K562 (cell line): Measurements from ENCODE around the gene GALNS. TPM values are rescaled to one million over a fixed set of nuclear protein-coding genes. Genes with fewer than 3 reads are reported as not detected.

Source experiments
- ADNP ChIP-seq: fragments of 200-800 bp; sonication (Bioruptor generic); IDR thresholded peaks from 2 replicates; pipeline ENCODE4 v1.6.1; 2016; ENCODE audit warnings: missing genetic modification characterization, missing compliant biosample characterization
- ATF1 ChIP-seq, 2 experiments: fragments of 450-650 bp in 1 of 2; IDR thresholded peaks; 2 replicates each; pipeline ENCODE4 v1.6.1; 2016; ENCODE audit warnings: missing compliant biosample characterization in 1 of 2, missing genetic modification characterization in 1 of 2
- CREB1 ChIP-seq, 2 experiments: sonication (generic) in 1 of 2; formaldehyde crosslinking in 1 of 2; IDR thresholded peaks; 2 replicates each; pipeline versions ENCODE4 v1.6.1 to v1.8.0; 2012 to 2022; ENCODE audit warnings: inconsistent platforms in 1 of 2, mild to moderate bottlenecking in 1 of 2, missing genetic modification reagents in 1 of 2, moderate library complexity in 1 of 2
- ETV1 ChIP-seq: fragments of 450-650 bp; conservative IDR thresholded peaks from 2 replicates; pipeline ENCODE4 v1.6.1; 2016; ENCODE audit warnings: missing genetic modification characterization, control low read depth, low read depth, missing compliant biosample characterization
- ETV6 ChIP-seq, 3 experiments: fragments of 150-350 bp in 1 of 3; sonication (generic) in 1 of 3; formaldehyde crosslinking in 1 of 3; IDR thresholded peaks; 2 replicates each; pipeline versions ENCODE4 v1.6.1 to v1.8.0; 2014 to 2022; ENCODE audit warnings: borderline replicate concordance in 2 of 3, low read depth in 2 of 3, antibody characterized with exemption in 1 of 3, low read length in 1 of 3, mild to moderate bottlenecking in 1 of 3, missing genetic modification reagents in 1 of 3
- KHSRP ChIP-seq: fragments of 450-650 bp; IDR thresholded peaks from 2 replicates; pipeline ENCODE4 v1.6.1; 2017
- MLX ChIP-seq, 2 experiments: fragments of 450-650 bp in 1 of 2; sonication (generic) in 1 of 2; formaldehyde crosslinking; conservative IDR thresholded peaks; 2 replicates each; pipeline versions ENCODE4 v1.4.0 to v1.8.1; 2020 to 2022; ENCODE audit warnings: mild to moderate bottlenecking in 1 of 2, missing genetic modification reagents in 1 of 2
- NELFE ChIP-seq: IDR thresholded peaks from 2 replicates; pipeline ENCODE4 v1.6.1; 2011; ENCODE audit warnings: mild to moderate bottlenecking; ENCODE audit not compliant: insufficient read depth, insufficient read length
- NFYB ChIP-seq: IDR thresholded peaks from 2 replicates; pipeline ENCODE4 v1.6.1; 2011; ENCODE audit warnings: mild to moderate bottlenecking, moderate library complexity; ENCODE audit not compliant: insufficient read length; ENCODE audit errors: extremely low read depth
- POLR2G ChIP-seq: fragments of 200-400 bp; formaldehyde crosslinking; IDR thresholded peaks from 2 replicates; pipeline ENCODE4 v1.6.1; 2017; ENCODE audit warnings: low read depth, mild to moderate bottlenecking, antibody characterized with exemption, low read length, moderate library complexity
- SMAD2 ChIP-seq: fragments of 150-350 bp; IDR thresholded peaks from 2 replicates; pipeline ENCODE4 v1.6.1; 2014; ENCODE audit warnings: low read depth, mild to moderate bottlenecking, low read length
- SMARCE1 ChIP-seq: fragments of 450-650 bp; IDR thresholded peaks from 2 replicates; pipeline ENCODE4 v1.7.1; 2016; ENCODE audit warnings: mild to moderate bottlenecking
- SRSF7 ChIP-seq: fragments of 200-400 bp; formaldehyde crosslinking; optimal IDR thresholded peaks from 2 replicates; pipeline ENCODE3; 2017; ENCODE audit warnings: mild to moderate bottlenecking, low read depth, low read length
- polyA plus RNA-seq, 8 experiments: library from polyadenylated mRNA; depleted of rRNA in 4 of 8; stranded (reverse) in 5 of 8; unstranded in 3 of 8; fragments of >200 nt; fragmentation: Nextera tagmentation in 2 of 8; fragmentation: Illumina TruSeq in 1 of 8; extraction: Ambion mirVana in 2 of 8; extraction: Trizol in 1 of 8; gene quantifications; 2 replicates each; pipeline versions ENCODE4 v1.2.1 to v1.2.3, GENCODE V29; 2011 to 2014; ENCODE audit warnings: inconsistent platforms in 1 of 8, missing spikeins in 1 of 8
- total RNA-seq, 7 experiments: library from RNA; depleted of rRNA in 6 of 7; stranded (reverse); fragments of >200 nt in 6 of 7; fragmentation: Illumina TruSeq in 2 of 7; extraction: Trizol in 2 of 7; gene quantifications; 2 replicates each; pipeline versions ENCODE4 v1.2.1 to v1.2.3, GENCODE V29; 2011 to 2021; ENCODE audit warnings: low replicate concordance in 1 of 7
- TF ChIP-seq, protein P1 (sequence below): fragments of 450-650 bp; formaldehyde crosslinking; conservative IDR thresholded peaks from 2 replicates; pipeline ENCODE4 v1.4.0; 2022; ENCODE audit warnings: mild to moderate bottlenecking, missing genetic modification characterization

GALNS gene
- total and polyA plus RNA-seq, 9 of the 15 experiments (the other 6 are each of a cell fraction or from before 2014, with no cell fraction given): 0.38 to 13.2 (median 4.3) TPM

DNA sequence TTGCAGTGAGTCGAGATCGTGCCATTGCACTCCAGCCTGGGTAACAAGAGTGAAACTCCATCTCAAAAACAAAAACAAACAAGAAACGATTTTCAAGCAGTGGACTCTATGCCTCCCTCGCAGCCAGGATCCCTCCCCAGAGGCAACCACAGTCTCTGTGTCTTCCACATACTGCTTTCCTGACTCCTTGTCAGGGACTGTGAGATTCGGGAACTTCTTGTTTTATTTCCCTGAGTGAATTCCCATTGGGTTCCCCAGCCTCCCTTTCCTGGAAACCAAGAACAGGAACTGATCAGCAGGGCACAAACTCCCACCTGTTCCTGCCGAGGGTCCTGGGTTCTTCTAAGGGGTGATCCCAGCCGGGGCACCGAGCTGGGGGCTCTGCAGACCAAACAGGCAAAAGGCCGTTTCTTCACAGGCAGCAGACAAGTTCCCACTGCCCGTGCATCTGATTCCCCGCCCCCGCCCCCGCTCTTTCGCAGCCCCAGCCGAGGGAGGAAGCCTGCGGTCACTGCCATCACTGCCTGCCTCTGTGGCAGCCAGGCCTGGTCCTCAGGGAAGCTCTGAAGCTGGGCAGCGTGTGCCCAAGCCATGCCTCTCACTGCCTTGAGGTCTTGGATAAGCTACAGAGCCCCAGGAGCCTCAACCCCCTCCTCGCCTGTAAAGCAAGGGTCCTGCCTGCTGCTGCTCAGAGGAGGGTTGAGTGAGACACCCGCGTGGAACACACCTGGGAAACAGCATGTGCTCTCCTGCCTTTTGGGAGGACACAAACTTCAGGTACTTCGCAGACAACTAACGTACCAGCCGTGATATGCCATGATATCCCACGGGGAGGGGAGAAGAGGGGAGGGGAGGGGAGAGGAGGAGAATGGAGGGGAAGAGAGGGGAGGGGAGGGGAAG, 66.2 kb downstream of the GALNS start (continued):
- TF ChIP-seq SMARCE1 (peak; percentile 52; the same call in 1 of the 2 replicates), MLX (CRISPR knock-in tag; conservative IDR thresholded peaks at IDR 0.05) (no peak), ETV6 (IDR thresholded peaks at IDR 0.05; ENCODE audit: borderline replicate concordance in 1 of 2, low read depth in 2 of 2, low read length in 1 of 2) (no peak), ETV6 (CRISPR knock-in tag; IDR thresholded peaks at IDR 0.05; ENCODE audit: borderline replicate concordance) (no peak), SMAD2 (no peak), KHSRP (no peak), ATF1 (CRISPR knock-in tag; IDR thresholded peaks at IDR 0.05) (no peak), ATF1 (tag; IDR thresholded peaks at IDR 0.05) (no peak), ADNP (tag) (no peak), NELFE (no peak), CREB1 (IDR thresholded peaks at IDR 0.05) (no peak), CREB1 (CRISPR knock-in tag; IDR thresholded peaks at IDR 0.05) (no peak), SRSF7 (no peak), ETV1 (tag) (0 out of 2 replicates have a peak, but pooled peaks have one; percentile 14), NFYB (no peak), POLR2G (peak; percentile 65)
- TF ChIP-seq, protein P1, sequence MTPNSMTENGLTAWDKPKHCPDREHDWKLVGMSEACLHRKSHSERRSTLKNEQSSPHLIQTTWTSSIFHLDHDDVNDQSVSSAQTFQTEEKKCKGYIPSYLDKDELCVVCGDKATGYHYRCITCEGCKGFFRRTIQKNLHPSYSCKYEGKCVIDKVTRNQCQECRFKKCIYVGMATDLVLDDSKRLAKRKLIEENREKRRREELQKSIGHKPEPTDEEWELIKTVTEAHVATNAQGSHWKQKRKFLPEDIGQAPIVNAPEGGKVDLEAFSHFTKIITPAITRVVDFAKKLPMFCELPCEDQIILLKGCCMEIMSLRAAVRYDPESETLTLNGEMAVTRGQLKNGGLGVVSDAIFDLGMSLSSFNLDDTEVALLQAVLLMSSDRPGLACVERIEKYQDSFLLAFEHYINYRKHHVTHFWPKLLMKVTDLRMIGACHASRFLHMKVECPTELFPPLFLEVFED (CRISPR knock-in tag): no peak
- TF ChIP-seq, all 486 proteins: peak for 29
